ENCODE results near the gene RPS16.

Gene RPS16

GRCh38 chr19:39408392-39409207 is 27.1 kb downstream of the RPS16 start:
- Histone ChIP-seq H3K4me2 (peak overlapping the region; percentile 71), H4K20me1 (ENCODE audit: insufficient read depth) (no peaks in the 10 kb centered on the region), H3K27ac (peak overlapping the region; percentile 61), H3K4me3 (IDR thresholded peaks at IDR 0.05; ENCODE audit: insufficient read depth, low read depth, low read length) (no peak overlapping the region), H3K79me2 (ENCODE audit: insufficient read depth, low read depth) (peaks cover 24% of the 10 kb centered on the region), H3K36me3 (ENCODE audit: insufficient read depth) (no peaks in the 10 kb centered on the region), H3K9ac (peak overlapping the region; percentile 80; the same call in 1 of the 2 replicates), H3K4me1 (ENCODE audit: low read depth, poor library complexity, severe bottlenecking) (peaks cover 49% of the 10 kb centered on the region), H3K27me3 (ENCODE audit: insufficient read depth, low read depth) (no peaks in the 10 kb centered on the region), H2AFZ (ENCODE audit: low read depth) (no peak overlapping the region)
- no peak for TF ChIP-seq CTCF (conservative IDR thresholded peaks at IDR 0.05; ENCODE audit: low read depth, low read length)

- H3K9ac ChIP-seq = peak overlapping the region; percentile 53
- no peaks in the 10 kb centered on the region for H3K27me3 ChIP-seq (ENCODE audit: insufficient read depth, low read depth)
- no peak overlapping the region for H3K4me3 ChIP-seq (IDR thresholded peaks at IDR 0.05; ENCODE audit: insufficient read depth, low read depth, low read length)
- no peak overlapping the region for H2AFZ ChIP-seq (ENCODE audit: low read depth)
- peak overlapping the region; percentile 71 for H3K4me2 ChIP-seq
- H3K4me1 ChIP-seq (ENCODE audit: low read depth, poor library complexity, severe bottlenecking) = peaks cover 57% of the 10 kb centered on the region
- peaks cover 24% of the 10 kb centered on the region for H3K79me2 ChIP-seq (ENCODE audit: insufficient read depth, low read depth)
- H4K20me1 ChIP-seq (ENCODE audit: insufficient read depth) = no peaks in the 10 kb centered on the region
- peak overlapping the region; percentile 61 for H3K27ac ChIP-seq
- no peaks in the 10 kb centered on the region for H3K36me3 ChIP-seq (ENCODE audit: insufficient read depth)
- no peak for TF ChIP-seq CTCF (conservative IDR thresholded peaks at IDR 0.05; ENCODE audit: low read depth, low read length)
Observed at GRCh38 chr19:39407660-39408391, 27.9 kb downstream of the RPS16 start.

- Histone ChIP-seq H3K4me1 (ENCODE audit: low read depth, poor library complexity, severe bottlenecking) (peaks cover 62% of the 10 kb centered on the region), H3K27me3 (ENCODE audit: insufficient read depth, low read depth) (no peaks in the 10 kb centered on the region), H4K20me1 (ENCODE audit: insufficient read depth) (no peaks in the 10 kb centered on the region), H3K36me3 (ENCODE audit: insufficient read depth) (no peaks in the 10 kb centered on the region), H3K4me2 (peak overlapping the region; percentile 71; the same call in 1 of the 2 replicates), H3K4me3 (IDR thresholded peaks at IDR 0.05; ENCODE audit: insufficient read depth, low read depth, low read length) (no peak overlapping the region), H3K9ac (peak overlapping the region; percentile 53), H3K79me2 (ENCODE audit: insufficient read depth, low read depth) (peaks cover 24% of the 10 kb centered on the region), H3K27ac (peak overlapping the region; percentile 61), H2AFZ (ENCODE audit: low read depth) (peak overlapping the region; percentile 7; the same call in 1 of the 2 replicates)
- no peak for TF ChIP-seq CTCF (conservative IDR thresholded peaks at IDR 0.05; ENCODE audit: low read depth, low read length)
Observed at GRCh38 chr19:39407410-39407659, 28.4 kb downstream of the RPS16 start.

- Histone ChIP-seq H3K4me1 (ENCODE audit: low read depth, poor library complexity, severe bottlenecking) (peaks cover 67% of the 10 kb centered on the region), H3K9ac (peak within 1 kb of the TSS; percentile 53), H3K4me2 (peak within 1 kb of the TSS; percentile 98), H3K27ac (peak within 1 kb of the TSS; percentile 61), H3K27me3 (ENCODE audit: insufficient read depth, low read depth) (no peaks in the 10 kb centered on the region), H4K20me1 (ENCODE audit: insufficient read depth) (no peaks in the 10 kb centered on the region), H3K79me2 (ENCODE audit: insufficient read depth, low read depth) (peaks cover 24% of the 10 kb centered on the region), H2AFZ (ENCODE audit: low read depth) (peak within 1 kb of the TSS; percentile 23; the same call in 1 of the 2 replicates), H3K4me3 (IDR thresholded peaks at IDR 0.05; ENCODE audit: insufficient read depth, low read depth, low read length) (no peak within 1 kb of the TSS), H3K36me3 (ENCODE audit: insufficient read depth) (no peaks in the 10 kb centered on the region)
- no peak for TF ChIP-seq CTCF (conservative IDR thresholded peaks at IDR 0.05; ENCODE audit: low read depth, low read length)
Observed at GRCh38 chr19:39406656-39407409, 28.9 kb downstream of the RPS16 start, which contains the start of gene ZFP36. ZFP36 (plus strand) TSS chr19:39406847; CDS start chr19:39406905, 58 bp downstream.
